BE2C (cell line): Measurements from ENCODE around the gene LSAMP.
A peak's percentile ranks its signal among the peaks of the same experiment; 100 is the strongest.

ENCODE experiments used
- DNase-seq: peaks from one replicate; pipeline ENCODE4 v3.0.0-alpha.2; 2020
- H3K27me3 ChIP-seq: fragments of 250-450 bp; sonication (Bioruptor Pico); 2 replicates; pipeline ENCODE4 v1.5.1; 2020; ENCODE audit warnings: mild to moderate bottlenecking
- H3K36me3 ChIP-seq: fragments of 250-450 bp; sonication (Bioruptor Pico); 2 replicates; pipeline ENCODE4 v1.5.1; 2020; ENCODE audit warnings: mild to moderate bottlenecking
- H3K4me1 ChIP-seq: fragments of 250-450 bp; sonication (Bioruptor Pico); 2 replicates; pipeline ENCODE4 v1.5.1; 2020
- H3K4me3 ChIP-seq: 2 replicates; pipeline ENCODE4 v1.5.1; 2011; ENCODE audit warnings: low read depth, low read length
- H3K9me3 ChIP-seq: fragments of 250-450 bp; sonication (Bioruptor Pico); 2 replicates; pipeline ENCODE4 v1.5.1; 2020
- TF ChIP-seq, protein P1 (sequence below): IDR thresholded peaks from 2 replicates; pipeline ENCODE4 v1.5.1; 2012; ENCODE audit warnings: mild to moderate bottlenecking, low read depth, low read length

Gene LSAMP

DNA sequence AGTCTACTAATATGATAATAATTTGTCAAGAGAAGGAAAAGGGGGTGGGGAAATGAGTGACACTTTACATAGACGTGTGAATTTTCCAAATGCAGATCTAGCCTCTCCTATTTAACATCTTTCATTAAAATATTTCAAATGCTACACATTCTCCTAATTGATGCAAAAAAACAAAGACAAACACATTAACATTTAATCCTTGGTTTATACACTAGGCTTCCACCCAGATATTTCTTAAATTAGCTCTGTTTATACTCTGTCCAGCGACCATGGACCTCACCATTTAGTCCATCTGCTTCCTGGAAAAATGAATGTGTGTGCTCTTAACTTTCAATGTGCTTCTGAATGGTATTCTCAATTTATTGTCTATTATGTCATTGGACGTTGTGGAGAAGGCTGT, 409.9 kb downstream of the LSAMP start:
- no peaks in the 10 kb centered on the region for H3K9me3 ChIP-seq
- no peaks in the 10 kb centered on the region for H3K27me3 ChIP-seq
- H3K4me3 ChIP-seq, result no peak overlapping the region
- TF ChIP-seq, protein P1, sequence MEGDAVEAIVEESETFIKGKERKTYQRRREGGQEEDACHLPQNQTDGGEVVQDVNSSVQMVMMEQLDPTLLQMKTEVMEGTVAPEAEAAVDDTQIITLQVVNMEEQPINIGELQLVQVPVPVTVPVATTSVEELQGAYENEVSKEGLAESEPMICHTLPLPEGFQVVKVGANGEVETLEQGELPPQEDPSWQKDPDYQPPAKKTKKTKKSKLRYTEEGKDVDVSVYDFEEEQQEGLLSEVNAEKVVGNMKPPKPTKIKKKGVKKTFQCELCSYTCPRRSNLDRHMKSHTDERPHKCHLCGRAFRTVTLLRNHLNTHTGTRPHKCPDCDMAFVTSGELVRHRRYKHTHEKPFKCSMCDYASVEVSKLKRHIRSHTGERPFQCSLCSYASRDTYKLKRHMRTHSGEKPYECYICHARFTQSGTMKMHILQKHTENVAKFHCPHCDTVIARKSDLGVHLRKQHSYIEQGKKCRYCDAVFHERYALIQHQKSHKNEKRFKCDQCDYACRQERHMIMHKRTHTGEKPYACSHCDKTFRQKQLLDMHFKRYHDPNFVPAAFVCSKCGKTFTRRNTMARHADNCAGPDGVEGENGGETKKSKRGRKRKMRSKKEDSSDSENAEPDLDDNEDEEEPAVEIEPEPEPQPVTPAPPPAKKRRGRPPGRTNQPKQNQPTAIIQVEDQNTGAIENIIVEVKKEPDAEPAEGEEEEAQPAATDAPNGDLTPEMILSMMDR, result no peak
- no peaks in the 10 kb centered on the region for H3K36me3 ChIP-seq
- H3K4me1 ChIP-seq, result peaks cover 7% of the 10 kb centered on the region; the same call in 1 of the 2 replicates
- no peak for DNase-seq

DNA sequence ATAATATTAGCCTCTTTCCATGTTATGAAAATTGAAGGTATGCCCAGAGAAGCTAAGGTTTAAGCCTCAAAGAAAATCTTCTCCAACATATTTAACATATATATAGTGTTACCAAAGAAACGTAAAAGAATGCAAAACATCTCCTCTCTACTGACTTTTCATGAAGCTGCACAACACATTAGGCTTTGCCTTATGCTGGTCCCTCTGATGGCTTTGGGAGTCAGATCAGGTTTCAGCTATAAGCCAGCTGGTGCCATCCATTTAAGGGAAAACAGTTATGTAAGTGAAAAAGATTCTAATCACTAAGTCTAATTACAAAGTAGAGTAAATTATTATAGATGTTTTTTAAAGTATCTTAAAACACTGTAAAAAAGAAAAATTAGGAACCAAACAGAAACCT, 410.5 kb downstream of the LSAMP start:
- H3K36me3 ChIP-seq, result no peaks in the 10 kb centered on the region
- no peak for DNase-seq
- TF ChIP-seq, protein P1, result no peak
- no peaks in the 10 kb centered on the region for H3K27me3 ChIP-seq
- H3K4me1 ChIP-seq, result peaks cover 7% of the 10 kb centered on the region; the same call in 1 of the 2 replicates
- H3K9me3 ChIP-seq, result no peaks in the 10 kb centered on the region
- no peak overlapping the region for H3K4me3 ChIP-seq

DNA sequence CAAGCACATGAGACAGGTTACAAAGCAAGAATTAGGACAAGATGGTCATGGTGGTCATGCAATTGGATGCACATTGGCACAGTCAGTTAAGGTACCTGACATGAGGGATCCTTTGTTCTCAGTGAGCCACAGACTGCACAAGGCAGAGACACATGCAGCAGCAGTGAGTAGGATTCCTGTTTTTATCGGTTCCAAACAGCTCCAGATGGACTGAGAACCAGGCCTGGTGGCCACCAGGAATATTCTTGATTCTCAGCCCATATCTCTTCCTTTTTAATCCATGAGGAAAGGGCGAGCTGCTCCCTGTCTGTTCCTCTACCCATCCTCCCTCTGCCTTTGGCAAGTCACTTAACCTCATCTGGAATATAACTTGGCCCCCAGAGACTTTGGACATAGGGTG, 411.2 kb downstream of the LSAMP start:
- Histone ChIP-seq H3K36me3 (no peaks in the 10 kb centered on the region), H3K4me1 (peaks cover 7% of the 10 kb centered on the region; the same call in 1 of the 2 replicates), H3K9me3 (no peaks in the 10 kb centered on the region), H3K27me3 (no peaks in the 10 kb centered on the region), H3K4me3 (no peak overlapping the region)
- TF ChIP-seq, protein P1, result no peak
- peak; percentile 41 for DNase-seq

DNA sequence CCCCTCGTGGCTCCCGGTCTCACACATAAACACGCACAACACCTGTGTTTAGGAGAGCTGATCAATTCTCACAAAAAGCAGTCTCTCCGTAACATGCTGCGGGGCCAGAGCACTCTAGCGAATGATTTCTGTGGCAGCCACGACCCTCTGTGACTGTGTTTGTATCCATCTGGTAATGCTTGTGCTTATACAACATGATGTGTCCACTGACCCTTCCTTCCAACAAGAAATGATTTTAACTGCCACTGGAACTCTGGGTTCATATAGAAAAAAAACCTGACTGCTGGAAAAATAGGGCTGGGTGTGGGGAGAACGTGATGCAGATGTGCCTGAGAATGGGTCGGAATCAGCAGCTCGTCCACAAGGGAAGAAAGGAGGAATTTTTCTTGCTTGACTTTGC, 411.8 kb downstream of the LSAMP start:
- Histone ChIP-seq H3K4me3 (no peak overlapping the region), H3K4me1 (peaks cover 7% of the 10 kb centered on the region; the same call in 1 of the 2 replicates), H3K27me3 (no peaks in the 10 kb centered on the region), H3K9me3 (no peaks in the 10 kb centered on the region), H3K36me3 (no peaks in the 10 kb centered on the region)
- TF ChIP-seq, protein P1, result no peak
- no peak for DNase-seq

DNA sequence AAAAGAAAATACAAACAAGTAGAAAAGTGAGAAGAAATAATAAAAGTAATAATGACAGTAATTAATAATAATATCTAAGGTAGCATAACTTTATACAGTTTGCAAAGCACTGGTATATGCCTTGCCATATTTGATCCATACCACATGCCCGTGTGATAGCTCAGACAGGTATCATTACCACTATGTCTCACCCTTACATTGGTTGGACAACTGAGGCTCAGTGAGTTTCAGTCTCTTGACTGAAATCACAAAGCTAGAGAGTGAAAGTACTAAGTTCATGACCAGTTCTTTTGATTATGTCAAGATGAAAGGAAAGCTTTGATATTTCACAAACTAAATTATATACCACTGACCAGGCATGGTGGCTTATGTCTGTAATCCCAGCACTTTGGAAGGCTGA, 413.1 kb downstream of the LSAMP start:
- H3K4me3 ChIP-seq, result no peak overlapping the region
- H3K9me3 ChIP-seq, result no peaks in the 10 kb centered on the region
- no peaks in the 10 kb centered on the region for H3K36me3 ChIP-seq
- DNase-seq, result no peak
- peaks cover 7% of the 10 kb centered on the region; the same call in 1 of the 2 replicates for H3K4me1 ChIP-seq
- TF ChIP-seq, protein P1, result no peak
- no peaks in the 10 kb centered on the region for H3K27me3 ChIP-seq

DNA sequence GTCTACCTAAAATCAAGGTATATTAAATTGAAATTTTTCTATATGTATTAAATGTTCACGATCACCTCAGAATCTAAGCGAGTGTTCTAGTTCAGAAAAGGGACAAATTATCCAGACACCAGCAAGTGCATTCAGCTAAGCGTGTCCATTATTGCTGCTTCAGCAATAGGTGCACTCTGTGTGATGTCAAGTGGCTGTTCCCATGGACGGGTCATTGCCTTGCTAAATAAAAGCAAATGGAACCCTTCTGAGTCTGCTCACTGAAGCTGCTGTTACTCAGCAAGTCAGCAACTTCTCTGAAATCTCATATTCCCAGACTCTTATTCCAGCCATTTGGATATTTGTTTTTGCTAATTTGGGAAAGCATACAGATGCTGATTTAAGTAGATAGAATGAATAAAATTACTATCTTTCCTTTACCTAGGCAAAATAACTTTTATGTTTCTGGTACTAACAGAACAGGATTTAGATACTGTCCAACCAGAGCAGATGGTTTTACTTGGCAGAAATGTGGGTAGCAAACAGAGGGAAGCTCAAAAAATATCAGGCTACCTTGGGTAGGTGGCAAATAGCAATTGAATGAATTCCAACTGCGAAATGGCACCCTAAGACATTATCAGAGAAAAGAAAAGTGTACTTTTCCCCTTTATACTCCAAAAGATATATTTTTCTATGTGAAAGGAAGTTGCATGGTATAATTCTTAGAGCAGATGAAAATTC, 415.0 kb downstream of the LSAMP start:
- TF ChIP-seq, protein P1, result no peak
- no peak for DNase-seq
- no peaks in the 10 kb centered on the region for H3K27me3 ChIP-seq
- H3K9me3 ChIP-seq, result no peaks in the 10 kb centered on the region
- no peaks in the 10 kb centered on the region for H3K36me3 ChIP-seq
- H3K4me1 ChIP-seq, result peaks cover 7% of the 10 kb centered on the region; the same call in 1 of the 2 replicates
- H3K4me3 ChIP-seq, result no peak overlapping the region
